IPS-NIHi11 (cell line): ENCODE results near the gene CARMIL1.

Source experiments
- DNase-seq: peaks from one replicate; pipeline ENCODE4 v3.0.0; 2012; ENCODE audit warnings: mixed read lengths, low spot score

Gene CARMIL1

GRCh38 chr6:25617997-25618396 lies 338.8 kb downstream of the CARMIL1 start:
- no peak for DNase-seq

- DNase-seq: no peak
Measured at GRCh38 chr6:25619217-25619616, 340.0 kb downstream of the CARMIL1 start.

GRCh38 chr6:25620391-25620790 lies 341.2 kb downstream of the CARMIL1 start:
- DNase-seq: no peak

DNA sequence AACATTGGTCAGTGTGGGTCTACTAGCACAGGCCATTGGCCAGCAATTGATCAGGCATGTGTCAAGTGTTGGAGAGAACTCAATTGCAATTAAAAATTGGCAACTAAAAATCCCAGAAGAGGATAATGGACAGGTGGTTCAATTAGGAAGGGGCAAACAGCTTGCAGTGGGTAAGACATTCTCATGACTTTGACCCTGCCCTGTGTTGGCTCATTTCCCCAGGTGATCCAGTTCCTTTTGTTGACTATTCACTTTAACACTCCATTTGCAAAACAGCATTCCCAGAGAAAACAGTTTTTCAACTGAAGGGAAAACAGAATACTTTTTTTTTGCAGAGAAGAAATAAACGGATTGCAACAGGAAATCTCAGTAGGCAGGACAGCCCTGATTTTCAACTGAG lies 343.9 kb downstream of the CARMIL1 start:
- DNase-seq: no peak

GRCh38 chr6:25623879-25624278 lies 344.7 kb downstream of the CARMIL1 start:
- no peak for DNase-seq

- peak; percentile 62 for DNase-seq
Measured at GRCh38 chr6:25627001-25627400, 347.8 kb downstream of the CARMIL1 start.

- DNase-seq: no peak
Measured at GRCh38 chr6:25628471-25629197, 349.5 kb downstream of the CARMIL1 start.

GRCh38 chr6:25629198-25629576 lies 350.0 kb downstream of the CARMIL1 start:
- no peak for DNase-seq

DNA sequence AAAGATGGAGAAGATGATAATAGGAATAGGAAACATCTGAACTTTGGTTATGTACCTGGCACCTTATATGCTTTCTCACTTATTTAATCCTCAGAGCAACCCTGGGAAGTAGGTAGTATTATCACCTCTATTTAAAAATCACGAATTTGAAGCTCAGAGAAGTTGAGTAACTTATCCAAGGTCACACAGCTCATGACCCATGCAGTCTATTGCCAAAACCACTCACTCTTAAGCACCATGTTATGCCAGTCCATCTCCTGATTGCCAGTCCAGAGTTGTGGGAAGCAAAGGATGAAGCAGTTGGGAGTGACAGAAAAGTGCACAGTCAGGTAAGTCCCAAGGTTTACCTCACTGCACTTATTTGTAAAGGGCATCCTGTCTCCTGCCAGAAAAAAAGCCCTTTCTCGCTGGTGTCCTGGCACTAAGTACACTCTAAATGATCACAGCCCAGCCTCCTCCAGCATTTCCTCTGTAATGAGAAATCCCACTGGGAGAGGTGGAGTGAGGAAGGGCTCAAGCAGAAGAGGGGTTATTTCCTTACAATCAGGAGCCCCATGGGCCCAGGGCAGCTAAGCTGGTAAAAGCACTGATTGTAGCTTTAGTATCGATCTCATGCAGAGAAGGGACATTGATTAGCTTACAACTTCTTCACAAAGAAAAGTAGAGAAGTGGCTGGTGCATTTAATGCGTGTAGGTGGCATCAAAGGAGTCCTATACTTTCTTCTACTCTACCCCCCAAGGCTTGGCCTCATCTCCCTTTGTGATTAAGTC lies 351.5 kb downstream of the CARMIL1 start:
- no peak for DNase-seq

DNA sequence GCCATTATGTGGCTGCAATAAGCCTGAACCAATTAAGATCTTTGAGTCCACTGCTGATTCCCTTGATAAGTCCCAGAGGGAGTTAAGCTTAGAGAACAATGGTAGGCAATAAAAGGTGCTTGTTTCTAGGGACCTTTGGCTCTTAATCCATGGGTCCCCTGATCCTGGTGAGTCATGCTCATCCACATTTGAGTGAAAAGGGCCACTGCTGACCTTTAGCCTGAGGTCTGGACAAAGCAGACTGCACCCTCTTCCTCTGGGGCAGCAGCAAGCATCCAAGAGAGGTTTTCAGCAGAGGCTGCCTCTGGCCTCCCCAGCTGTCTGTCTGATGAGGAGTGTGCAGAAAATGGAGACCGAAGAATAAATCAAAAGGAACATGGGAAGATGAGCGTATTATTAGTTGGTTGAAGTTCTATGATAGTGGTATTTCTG lies 356.7 kb downstream of the CARMIL1 start:
- DNase-seq: peak; percentile 13

GRCh38 chr6:25637211-25637610 lies 358.0 kb downstream of the CARMIL1 start:
- no peak for DNase-seq

DNA sequence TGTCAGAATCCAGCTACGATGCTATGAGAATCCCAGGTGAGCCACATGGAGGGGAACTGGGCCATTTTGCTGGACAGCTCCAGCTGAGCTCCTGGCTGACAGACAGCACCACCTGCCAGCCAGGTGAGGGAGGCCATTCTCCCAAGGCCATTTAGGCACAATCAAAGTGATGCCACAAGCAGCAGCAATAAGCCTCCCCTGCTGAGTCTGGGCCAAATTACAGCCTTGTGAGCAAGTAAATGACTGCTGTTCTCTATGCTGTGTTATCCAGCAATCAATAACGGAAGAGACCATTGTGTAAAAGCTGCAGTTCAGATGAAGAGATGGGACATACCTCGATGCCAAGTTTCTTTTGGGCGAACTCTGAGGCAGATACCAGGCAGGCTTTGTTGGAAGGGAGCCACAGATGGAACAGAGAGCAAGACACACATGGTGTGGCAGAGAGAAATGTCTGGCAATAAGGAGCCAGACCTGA lies 358.8 kb downstream of the CARMIL1 start:
- peak; percentile 63 for DNase-seq

DNA sequence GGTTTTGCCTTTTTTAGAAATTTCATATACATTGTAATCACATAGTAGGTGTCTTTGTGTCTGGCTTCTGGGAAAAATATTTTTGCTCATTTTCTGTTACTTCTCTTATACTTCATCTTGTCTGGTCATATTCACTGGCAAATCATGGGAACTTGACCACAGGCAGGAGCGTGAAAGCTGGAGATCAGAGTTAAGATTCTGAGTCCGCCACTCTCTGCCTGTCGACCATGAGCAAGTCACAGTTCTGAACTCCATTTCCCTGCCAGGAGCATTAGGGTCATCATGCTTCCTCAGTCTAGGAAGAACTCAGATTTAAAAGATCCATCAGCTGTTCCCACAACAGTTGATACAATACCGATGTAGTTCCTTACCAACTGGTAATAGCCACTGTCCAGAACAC lies 360.5 kb downstream of the CARMIL1 start:
- DNase-seq: no peak

DNA sequence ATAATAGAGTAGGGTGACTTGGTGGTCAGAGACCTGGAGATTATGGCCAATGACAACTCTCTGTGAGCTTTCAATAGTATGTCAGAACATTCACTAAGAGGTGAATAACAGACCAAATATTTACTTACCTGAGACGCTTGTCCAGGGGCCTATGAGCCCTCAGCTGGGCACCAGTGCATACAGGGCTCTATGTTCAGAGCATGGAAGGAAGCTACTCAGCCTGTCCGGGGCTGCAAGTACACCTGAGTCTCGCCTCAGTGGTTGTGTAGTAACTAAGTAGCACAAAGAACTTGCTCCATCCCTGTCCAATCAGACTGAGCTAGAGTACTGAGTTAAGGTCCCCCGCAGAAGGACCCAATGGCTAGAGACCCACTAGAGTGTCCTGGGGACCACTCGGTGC lies 361.3 kb downstream of the CARMIL1 start:
- no peak for DNase-seq

DNA sequence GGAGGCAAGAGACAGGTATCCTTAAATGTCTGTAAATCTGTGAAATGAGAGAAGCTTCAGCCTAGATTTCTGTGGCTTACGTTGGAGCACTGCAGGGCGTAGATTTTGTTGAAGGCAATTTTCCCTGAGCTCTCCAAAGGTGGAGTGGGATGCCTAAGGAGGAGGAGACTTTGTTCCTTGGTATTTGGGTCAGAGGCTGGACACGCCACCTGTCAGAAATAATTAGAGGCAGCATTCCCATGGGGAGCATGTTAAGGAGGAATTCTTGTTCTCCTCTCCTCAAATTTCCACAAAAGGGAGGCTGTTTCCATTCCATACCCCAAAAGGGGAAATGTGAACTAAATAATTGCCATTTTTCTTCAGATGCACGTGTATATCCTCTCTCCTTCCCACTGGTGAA lies 361.7 kb downstream of the CARMIL1 start:
- DNase-seq: no peak

GRCh38 chr6:25641377-25641776 lies 362.2 kb downstream of the CARMIL1 start:
- DNase-seq: no peak

GRCh38 chr6:25641940-25642666 lies 362.9 kb downstream of the CARMIL1 start:
- no peak for DNase-seq

- DNase-seq: no peak
Measured at GRCh38 chr6:25642667-25643328, 363.6 kb downstream of the CARMIL1 start.

DNA sequence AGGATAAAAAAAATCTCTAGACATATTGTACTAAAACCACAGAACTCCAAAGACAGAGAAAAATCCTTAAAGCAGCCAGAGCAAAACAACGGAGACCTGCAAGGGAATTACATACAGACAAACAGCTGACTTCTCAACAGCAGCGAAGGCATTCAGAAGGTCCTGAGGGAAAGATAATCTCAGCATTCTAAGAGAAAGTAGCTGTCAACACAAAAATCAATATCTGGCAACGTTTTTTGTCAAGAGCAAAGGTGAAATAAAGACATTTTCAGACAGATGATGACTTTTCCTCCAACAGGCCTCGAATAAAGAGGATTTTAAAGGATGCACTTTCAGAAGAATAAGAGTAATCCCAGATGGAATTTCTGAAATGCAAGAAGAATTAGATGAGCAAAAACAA lies 366.7 kb downstream of the CARMIL1 start:
- no peak for DNase-seq

DNA sequence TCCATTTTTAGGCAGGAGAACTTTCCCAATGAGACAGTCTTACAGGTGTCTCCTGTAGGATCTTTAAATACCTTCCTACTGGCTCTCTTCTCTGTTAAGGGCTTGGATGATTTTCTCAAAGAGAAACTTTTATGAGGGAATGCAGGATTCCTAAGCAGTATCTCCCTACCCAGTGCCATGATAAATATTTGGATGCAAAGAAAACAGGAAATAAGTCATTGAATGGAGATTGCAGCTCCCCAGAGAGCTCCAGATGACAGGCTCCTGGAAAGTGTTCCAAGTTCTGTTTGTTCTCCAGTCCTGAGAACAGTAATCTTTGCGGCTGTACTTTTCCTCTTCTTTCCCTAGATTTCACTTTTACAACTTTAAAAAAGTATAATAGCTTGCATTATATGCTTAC lies 370.4 kb downstream of the CARMIL1 start:
- DNase-seq: no peak

GRCh38 chr6:25652007-25652515 lies 372.9 kb downstream of the CARMIL1 start, which contains the start of gene SCGN:
TSS of gene SCGN (plus strand) at chr6:25652215. CDS start at chr6:25652404, 189 bp downstream.
- peak; percentile 88 for DNase-seq

DNA sequence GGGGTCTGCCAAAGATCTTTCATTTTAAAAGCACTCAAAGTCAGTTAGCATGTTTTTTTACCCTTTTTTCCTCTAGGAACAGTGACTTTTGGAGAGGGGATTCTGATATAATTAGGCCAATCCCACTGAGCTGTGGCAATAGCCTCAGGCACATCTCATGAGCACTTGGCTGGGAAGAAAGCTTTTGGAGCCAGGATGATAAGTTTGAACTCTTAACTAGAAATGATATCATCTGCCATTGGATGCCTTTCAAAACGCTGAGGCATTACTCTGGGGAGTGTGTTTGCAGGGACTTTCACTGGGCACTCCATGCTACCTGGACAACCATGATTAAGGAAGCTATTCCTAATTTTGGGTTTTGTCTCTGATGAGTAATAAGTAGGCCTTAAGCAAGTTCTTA lies 376.5 kb downstream of the CARMIL1 start:
- no peak for DNase-seq
